HG03139 (cell line): ENCODE data around the gene PLAGL1.

Experiments
- ATAC-seq: cut with Tn5 transposase; IDR thresholded peaks from one replicate; pipeline ENCODE4 v1.9.1; 2021; ENCODE audit not compliant: unreplicated experiment

PLAGL1 gene

DNA sequence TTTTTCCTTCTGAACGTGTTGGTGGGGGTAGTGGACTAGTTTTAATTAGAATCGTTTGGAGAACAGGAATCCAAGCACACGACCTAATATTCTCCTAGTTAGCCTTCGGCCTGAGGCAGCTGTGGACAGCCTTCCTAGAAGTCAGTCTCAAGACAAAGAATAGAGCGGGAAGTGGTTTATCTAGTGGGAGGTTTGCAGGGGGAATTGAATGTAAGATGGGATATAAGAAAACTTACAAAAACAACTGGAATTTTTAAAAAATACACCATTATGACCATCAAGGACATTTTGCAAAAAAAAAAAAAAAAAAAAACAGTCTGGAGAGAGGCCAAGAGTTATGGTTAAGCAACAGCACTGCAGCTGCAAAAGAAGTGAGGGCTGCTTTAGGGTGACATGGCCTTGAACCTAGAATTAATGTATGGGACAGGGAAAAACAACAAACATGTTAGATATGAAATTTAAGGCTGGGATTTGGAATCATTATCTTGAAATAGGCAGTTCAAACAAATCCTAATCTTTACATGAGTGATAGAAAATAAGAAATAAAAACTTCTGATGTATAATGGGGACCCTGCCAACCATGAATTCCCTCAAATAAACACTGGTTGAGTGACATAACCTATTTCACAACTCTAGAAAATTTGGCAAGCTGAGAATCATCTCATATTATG is 40.2 kb downstream of the PLAGL1 start:
- ATAC-seq: no peak

DNA sequence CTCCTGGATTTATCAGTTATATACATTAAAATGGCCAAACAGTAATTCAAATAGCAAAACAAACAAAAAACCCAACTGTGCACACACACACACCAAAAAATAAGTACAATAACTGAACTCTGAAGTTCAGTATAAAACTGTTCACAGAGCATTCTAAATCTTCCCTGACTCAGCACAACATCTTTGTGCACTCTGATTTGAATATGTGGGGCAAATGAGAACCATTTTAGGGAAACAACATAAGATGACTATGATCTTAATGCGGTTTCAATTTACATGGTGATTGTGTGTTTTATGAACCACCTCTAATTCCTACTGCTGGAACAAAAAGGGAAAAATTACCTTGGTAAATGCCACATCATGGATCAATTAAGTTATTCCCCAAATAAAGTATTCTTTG is 41.7 kb downstream of the PLAGL1 start:
- ATAC-seq: no peak

DNA sequence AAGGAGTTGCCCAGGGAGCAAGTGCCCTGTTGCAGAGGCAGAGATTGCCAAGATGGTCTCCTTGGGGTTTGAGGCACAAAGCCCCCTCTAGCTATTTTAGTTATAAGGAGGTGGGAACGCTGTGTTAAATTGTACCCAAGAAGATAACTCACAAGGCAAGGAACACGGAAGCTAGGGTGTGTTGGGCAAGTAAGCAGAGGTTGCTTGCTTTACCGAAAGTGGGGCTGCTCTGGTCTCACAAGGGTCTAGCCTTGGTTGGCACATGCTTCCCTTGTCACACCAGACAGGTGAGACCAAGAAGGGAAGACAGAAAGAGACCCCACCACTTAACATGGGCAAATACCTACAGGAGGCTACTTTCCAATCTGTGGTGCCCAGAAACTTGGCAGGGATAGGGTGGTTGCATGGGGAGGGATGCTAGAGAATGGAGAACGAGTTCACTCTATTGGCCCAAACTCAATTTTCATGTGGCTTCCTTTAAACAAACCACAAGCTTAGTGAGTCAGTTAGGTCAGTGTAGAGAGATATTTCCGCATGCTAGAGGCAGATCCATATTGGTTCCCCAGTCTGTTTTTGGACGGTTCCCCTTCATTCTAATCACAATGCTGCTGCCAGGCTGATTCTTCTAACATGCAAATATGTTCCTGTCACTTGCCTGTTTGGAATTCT is 42.4 kb downstream of the PLAGL1 start:
- no peak for ATAC-seq

DNA sequence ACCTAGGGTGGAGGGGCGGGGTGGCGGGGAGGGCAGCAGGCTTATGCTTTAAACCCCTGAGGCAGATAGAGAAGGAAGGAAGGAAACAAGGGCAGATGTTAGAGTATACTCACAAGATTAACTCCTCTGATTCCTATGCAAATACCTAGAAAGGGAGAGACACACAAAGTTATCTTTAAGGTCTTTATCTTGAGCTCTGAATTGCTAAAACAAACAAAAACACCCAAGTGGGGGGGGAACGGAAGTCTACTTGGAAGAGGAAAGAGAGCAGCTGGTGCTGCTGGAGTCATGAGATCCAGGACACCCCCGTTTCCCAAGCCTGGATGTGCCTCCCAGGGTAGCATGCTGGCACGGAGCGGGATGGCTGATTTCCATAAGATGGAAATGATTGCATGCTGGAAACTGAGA is 43.4 kb downstream of the PLAGL1 start:
- no peak for ATAC-seq

DNA sequence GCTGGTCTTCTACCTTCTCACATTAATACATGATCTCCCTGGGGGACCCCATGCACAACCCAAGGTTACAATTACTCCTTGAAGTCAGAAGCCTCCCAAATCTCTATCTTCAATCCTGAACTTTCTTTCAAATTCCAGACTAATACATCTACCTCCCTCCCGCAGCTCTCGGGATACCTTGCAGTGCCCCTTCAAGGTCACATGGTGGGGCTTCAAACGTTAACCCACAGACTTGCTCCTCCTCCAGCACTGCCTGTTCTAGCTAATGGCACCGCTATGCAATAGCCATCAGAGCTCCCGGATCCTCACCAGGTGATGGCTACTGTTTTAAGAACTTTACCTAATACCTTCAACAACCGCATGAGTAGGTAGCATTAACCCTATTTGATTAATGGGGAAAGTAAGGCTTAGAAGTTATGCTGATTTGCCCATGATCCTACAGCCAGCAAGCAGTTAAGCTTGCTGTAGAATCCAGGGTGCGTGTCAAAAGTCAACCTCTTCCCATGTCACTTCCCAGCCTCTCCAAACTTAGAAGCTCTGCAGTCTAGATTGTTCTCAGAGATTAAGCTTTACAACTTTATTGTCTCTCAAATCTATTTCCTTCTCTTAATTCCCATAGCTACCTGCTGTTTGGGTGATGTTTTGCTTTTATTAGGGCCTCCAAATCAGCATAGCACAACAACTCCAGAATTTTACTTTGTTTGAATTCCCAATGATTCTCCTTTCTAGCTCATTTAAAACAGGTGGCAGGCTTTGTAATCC is 44.7 kb downstream of the PLAGL1 start:
- no peak for ATAC-seq

DNA sequence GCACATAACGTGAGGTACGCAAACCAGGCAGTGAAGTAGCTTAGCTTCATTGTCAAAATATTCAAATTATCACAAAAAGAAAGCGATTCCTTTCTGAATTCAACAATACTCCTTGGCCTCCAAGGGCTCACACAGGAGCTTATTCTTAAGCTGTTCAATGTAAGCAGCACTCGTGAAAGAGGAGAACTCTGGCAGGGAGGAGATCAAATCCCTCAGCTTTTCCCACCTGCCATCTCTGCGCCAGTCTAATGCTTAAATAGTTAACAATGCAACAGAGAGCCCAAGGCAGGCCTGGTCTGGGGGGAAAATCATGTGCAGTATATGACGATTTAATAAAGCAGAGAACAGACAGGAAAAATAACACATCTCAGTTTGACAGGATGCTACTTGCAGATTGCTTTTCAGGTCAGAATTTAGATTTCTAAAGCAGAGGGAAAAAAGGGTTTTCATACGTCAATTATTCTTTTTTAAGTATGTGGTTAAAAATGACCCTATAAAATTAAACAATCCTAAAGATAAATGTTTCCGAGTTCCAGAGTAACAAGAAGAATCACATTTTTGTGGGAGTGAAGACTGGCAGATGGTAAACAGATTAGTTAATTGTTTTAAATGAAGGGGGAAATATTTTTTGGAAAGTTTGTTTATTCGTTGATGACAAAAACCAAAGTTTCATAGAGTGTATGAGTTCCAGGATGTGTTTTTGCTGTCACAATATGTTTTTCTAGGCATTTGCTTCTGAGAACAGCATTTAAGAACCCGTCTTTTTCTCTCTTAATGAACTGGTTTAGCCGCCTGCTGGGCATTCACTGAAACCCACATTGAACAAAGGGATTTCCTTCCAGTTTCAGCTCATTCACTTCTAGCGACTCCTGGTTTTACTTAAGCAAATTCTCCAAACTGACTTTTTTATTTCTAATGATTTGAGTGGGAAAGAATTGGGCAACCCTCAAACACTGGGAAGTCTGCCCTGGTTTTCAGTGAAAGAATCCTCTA is 45.9 kb downstream of the PLAGL1 start:
- ATAC-seq: no peak

DNA sequence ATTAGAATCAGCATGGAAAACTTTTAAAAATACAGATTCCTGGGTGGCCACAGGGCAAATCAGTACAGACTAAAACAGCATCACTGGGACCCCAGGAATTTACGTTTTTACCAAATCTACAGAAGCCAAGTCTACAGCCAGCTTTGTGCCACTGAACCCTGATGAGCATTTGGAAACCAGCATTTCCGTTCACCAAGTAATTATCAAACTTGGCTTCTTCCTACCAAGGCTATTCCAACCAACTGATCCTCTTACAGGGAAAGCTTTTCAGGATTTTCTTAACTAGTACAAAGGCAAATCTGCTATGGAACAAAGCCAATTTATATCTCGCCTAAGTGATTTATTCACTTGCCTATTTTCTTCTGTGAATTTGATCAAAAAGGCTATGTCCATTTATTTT is 47.0 kb downstream of the PLAGL1 start:
- no peak for ATAC-seq

DNA sequence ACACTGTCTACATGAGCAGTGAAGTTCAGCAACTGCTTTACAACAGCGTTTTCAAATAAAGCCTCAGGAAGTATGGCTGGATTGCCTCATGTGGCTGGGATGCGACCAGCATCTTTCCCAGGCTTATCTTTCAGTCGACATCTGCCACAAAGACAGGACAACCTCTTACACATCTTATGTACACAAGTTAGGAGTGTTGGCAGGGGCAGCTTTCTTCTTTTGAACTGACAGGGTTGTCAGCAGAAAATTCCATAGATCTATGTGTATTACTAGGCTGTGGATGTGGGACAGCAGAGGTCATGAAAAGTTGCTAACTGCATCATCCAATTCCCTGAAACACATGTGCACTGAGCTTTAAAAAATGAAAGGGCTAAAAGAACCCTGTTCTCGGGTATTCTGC is 48.1 kb downstream of the PLAGL1 start:
- no peak for ATAC-seq

DNA sequence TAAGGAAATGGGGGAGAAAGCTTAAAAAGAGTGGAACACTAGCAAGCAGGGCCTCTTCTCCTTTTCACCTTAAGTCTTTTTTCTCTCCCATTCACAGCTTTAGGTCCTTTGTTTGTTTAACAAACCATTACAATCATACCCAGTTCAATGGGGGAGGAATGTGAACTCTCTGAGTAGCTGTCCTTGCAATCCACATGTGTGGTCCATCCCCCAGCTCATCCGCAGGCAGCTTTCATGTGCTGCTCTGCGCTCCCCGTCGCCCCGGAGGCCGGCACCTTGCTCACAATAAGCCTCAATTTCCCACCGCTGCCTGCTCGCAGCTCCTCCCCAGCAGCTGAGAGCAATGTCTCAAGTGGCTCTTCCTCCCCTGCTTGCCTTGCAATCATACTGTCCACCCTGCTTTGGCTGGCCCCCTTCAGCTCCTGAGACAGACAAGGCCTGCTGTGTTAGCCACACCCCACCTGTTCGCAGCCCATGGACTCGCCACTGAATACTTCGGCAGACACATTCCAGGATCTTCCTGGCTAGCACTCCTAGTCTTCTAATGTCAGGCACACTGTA is 49.1 kb downstream of the PLAGL1 start:
- no peak for ATAC-seq

DNA sequence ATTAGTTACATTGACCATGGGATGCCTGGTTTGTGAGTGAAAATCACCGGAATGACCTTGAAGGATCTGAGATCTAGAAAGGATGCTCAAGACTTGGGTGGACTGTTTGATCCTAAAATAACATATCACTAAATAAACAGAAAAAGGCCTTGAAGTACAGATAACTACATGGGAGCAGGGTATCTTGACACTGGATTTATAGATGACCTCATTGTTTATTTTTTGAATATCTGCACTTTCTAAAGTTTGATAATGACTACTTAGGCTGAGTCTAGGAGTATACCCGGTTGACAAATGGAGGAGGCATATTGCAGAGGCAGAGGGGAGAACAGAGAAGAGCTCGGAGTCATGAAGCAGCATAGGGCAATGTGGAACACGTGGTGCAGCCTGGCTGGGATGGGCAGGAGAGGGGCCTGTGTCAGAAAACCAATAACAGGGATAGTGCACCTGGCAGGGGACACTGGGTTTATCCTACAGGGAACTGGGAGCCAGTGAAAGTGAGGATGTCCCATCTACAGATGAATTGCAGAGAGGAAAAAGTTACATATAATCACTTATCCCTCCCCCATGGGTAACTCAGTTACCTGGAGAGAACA is 50.3 kb downstream of the PLAGL1 start:
- no peak for ATAC-seq

DNA sequence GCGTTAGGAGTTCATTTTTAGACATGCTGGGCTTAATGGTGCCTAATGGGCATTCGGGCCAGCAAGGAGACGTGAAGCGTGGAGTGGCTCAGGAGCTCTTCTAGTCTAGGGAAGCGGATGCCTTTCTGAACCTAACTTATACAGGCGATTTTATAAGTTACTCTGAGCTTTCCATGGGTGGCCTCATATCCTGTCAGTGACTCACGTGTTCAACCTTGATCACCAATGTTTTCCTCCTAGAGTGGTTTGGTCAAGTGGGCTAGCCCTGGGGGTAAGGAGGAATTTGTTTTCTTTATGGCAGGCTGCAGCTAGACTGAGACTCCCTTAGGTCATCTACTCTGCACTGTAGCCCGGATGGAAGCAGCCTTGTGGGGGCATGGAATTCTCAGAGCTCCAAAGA is 52.1 kb downstream of the PLAGL1 start:
- no peak for ATAC-seq

DNA sequence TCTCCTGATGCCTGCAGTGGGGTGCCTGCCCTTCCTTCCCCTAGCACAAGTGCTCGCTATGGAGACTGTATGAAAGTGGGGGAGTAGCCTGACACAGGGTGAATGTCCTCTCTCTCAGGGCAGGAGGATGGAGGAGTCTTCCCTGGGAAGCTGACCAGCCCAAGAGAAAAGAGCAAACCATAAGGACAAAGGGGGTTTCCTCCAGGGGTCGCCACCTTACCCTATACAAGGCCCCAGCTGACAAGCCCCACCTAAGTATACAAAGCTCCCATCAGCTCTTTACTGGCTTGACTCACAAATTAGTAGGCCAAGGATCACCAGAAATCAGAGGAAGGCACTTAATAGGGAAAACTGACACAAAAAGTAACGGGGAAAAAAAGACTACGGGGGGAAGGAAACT is 54.1 kb downstream of the PLAGL1 start:
- ATAC-seq: no peak

DNA sequence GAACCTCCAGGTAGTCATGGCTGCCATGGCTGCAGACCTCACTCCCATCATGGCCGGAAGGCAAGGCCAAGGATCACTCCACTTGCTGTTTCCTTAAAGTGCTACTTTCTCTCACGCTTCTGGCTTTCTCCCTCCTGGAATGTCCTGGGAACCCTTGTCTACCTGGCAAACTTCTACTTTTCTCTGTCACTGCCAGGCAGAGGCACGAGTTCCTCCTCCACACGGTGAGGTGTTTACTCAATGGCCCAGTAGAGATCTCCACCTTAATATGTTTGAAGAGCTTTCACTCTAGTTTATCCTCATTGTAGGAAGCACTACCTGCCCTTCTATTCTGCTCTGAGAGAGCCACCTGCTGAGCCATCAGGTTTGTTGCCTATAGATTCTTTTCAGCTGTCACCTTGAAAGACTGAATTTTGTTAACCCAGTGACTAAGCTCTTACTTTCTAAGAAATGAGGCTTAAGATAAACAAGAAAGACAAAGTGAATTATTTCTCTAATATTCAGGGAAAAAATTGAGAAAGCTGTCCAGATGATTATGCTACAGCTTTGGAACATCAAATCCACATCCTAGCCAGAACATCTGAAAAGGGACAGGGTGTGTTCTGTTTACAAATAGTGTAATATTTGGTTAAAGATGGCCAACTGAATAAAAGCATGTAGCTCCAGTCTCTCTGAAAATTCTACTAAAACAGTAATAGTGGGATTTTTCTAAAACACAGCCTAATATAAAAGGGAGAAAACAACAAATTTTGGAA is 54.9 kb downstream of the PLAGL1 start:
- no peak for ATAC-seq

DNA sequence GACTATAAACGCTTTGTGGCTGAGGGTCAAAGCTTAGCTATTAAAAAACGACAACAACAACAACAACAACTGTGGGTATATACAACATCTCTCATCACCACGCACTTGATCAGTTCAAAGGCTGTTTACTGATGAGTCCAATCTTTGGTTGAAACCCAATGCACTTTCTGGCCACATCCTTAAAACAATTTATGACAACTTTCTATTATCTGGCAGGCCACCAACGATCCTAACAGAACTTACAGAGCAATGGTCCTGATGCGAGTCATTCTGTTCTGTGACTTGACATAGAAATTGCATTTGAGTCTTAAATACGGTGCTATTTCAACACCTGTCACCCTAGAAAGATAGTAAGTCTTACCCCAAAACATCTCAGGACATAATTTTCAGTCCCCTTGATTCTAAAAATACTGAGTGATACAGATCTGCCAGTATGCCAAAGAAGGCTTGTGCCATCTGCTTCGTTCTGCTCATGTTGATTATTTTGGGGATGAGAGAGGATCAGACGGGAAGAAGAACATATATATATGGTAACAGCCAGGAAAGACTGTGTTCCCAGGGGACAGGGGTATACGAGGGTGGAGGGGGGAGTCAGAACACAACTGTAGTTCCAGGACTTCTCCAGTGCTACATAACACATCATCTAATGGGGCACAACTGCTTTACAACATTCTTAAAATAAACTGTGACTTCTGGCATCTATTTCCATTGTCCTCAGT is 55.8 kb downstream of the PLAGL1 start:
- ATAC-seq: no peak

DNA sequence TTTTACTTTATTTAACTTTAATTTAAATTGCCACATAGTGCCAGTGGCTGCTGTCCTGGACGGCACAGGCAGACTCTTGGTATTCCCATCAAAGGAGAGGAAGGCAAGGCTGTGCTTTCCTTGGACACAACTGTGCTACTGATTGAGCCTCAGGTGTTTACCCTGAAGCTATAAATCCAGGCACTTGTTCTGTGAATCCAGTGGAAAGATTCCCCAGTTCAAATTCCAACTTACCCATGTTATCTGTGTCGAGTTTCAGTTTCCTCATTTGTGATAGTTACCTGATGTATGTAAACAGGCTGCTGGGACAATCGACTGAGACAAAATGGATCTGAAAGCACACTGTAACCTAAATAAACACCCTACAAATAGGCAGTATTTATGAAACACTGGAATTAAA is 57.2 kb downstream of the PLAGL1 start:
- no peak for ATAC-seq

DNA sequence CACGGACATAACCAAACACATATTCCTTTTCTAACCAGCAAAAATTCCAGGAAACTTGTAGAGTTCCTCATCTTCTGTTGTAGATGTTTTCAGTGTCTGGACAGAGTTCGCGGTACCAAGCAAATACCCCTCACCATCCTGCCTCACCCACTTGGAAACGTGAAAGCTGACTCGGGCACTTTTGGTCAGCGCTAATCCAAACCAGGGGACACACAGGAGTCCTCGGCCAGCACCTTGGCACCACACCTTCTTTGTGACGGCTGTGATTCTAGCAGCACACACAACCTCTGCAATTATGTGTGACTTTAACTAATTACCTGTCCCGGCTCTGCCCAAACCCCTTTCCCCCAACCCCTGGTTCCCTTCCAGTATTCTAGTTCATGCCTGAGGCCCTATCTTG is 58.1 kb downstream of the PLAGL1 start:
- no peak for ATAC-seq

DNA sequence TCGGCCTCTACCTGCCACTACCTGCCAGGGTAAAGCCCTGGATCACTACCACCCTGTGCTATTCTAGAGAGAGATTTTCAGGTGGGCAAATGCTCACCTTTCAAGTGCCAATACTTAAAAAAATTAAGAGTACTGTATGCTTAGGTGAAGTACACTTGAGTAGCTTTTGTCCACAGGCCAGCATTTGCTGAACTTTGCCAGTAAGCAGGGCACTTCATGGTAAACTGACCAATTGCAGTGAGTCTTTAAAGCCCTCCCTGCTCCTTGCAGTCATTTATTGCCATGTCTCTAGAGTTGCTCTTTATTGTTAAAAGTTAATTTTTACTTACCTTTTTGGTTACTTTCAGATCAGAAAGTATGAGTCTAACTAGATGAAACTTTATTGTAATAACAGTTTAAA is 58.5 kb downstream of the PLAGL1 start:
- ATAC-seq: no peak

DNA sequence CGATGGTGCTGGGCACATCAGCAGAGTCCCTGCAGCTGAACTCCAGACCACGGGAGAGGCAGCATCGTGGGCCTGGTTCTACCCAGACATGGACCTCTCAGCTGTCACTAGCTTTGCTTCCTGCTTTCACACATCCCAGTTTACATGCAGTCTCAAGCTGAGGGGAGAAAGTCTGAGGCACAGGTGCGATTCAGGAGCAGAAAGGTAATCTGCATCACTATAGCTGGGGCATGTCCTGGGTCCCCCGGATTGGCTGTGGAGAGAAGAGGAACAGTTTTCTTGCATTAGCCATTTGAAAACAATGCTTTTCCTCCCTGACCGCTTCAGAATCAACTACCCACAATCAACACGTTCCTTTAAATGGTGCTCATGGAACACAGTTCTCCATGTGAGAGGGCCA is 59.9 kb downstream of the PLAGL1 start:
- no peak for ATAC-seq
